HG03558 (cell line): ENCODE data around the gene SMIM10.
"Not testable (repeated sequence)": the region's sequence is repeated elsewhere in the genome, so short reads cannot be mapped to it uniquely, and the experiment has no call there.

ENCODE experiments used
- ATAC-seq: cut with Tn5 transposase; IDR thresholded peaks from one replicate; pipeline ENCODE4 v1.9.1; 2021; ENCODE audit warnings: moderate number of reproducible peaks; ENCODE audit not compliant: unreplicated experiment; ENCODE audit errors: extremely low read depth

Gene SMIM10

GRCh38 chrX:134990801-134991481 lies at the start of gene SMIM10:
Gene SMIM10 (plus strand): TSS chrX:134990991. CDS start chrX:134991096, 105 bp downstream.
- ATAC-seq: no peak

DNA sequence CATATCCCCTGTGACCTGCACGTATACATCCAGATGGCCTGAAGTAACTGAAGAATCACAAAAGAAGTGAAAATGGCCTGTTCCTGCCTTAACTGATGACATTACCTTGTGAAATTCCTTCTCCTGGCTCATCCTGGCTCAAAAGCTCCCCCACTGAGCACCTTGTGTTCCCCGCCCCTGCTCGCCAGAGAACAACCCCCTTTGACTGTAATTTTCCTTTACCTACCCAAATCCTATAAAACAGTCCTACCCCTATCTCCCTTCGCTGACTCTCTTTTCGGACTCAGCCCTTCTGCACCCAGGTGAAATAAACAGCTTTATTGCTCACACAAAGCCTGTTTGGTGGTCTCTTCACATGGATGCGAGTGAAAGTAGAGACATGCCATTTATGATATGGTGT lies 44.4 kb upstream of the SMIM10 start:
- not testable (repeated sequence) for ATAC-seq

DNA sequence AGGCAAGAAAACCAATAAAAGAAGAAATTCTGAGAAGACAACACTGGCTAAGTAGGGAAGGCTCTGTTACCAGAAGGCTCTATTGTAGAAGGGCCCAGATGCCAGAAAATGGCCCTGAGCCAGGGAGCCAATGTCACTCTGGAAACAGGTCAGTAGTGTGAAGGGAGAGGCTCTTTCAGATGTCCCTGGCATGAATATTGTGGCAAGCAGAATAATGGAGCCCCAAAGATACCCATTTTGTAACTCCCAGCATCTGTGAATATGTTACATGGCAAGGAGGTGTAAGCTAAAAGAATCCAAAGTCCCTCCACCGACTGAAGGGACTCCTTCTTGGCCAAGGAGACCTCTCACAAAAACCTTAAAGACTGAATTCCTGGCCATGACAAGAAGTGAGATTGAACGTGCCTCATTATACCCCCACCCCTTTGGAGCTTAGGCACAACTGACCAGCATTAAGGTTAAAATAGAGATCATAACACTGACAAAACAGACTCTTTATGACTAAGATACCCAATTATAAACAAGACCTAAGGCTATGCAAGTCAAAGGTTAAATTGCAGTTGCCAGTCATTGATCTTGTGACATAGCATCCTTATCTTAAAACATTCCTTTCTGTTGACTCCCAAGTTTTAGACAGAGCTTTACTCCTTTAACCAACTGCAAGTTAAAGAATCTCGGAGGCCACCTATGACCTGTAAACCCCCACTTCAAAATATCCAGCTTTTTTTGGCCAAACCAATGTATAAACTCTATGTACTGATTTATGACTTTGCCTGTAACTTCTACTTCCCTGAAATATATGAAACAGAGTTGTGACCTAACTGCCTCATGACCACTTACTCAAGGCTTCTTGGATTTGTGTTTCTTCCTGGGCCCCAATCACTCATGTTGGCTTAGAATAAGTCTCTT lies 42.2 kb upstream of the SMIM10 start:
- no peak for ATAC-seq

DNA sequence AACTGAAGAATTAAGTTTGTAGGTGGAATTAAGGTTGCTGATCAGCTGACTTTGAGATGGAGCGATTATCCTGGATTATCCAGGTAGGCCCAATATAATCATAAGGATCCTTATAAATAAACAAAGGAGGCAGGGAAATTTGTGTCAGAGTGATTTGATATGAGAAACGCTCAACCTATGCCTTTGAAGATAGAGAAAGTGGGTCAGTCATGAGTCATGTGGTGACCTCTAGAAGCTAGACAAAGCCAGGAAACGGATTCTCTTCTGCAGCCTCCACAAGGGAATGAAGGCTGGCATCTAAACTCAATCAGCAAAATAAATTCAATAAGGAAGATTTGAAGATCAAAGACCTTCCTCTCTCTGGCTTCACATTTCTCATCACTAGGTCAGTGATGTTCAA lies 41.5 kb upstream of the SMIM10 start:
- no peak for ATAC-seq

DNA sequence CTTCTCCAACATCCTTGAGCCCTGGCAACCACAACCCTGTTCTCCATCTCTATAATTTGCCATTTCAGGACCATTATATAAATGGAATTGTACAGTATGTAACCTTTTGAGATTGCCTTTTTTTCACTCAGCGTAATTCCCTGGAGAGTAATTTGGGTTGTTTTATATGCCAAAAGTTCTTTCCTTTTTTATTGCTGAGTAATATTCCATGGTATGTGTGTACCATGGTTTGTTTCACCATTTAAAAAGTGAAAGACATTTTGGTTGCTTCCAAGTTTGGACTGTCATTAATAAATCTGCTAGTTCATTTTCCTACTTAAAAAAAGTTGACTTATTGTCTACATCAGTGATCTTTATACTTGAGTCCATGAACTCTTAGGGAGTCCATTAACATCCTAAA lies 33.0 kb upstream of the SMIM10 start:
- ATAC-seq: no peak

- ATAC-seq: not testable (repeated sequence)
Observed at GRCh38 chrX:134960366-134960765, 30.4 kb upstream of the SMIM10 start.

DNA sequence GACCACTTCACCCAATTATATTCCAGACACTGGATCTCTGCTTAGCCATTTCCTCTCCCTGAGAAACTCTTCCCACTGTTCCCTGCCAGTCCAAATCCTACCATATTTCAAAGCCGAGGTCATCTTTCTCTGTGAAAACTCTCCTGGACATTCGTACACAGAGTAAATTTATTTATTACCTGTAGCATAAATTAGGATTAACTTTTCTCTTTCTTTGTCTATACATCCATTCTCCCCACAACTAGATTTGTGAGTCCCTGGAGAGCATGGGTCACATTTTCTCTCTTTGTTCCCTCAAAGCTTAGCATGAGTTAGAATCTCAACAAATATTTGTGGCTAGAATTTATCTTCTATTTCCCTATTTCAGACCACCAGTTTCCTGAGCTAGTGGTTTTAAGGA lies 27.8 kb upstream of the SMIM10 start:
- ATAC-seq: no peak

- ATAC-seq: no peak
Observed at GRCh38 chrX:134969726-134970125, 21.1 kb upstream of the SMIM10 start.

DNA sequence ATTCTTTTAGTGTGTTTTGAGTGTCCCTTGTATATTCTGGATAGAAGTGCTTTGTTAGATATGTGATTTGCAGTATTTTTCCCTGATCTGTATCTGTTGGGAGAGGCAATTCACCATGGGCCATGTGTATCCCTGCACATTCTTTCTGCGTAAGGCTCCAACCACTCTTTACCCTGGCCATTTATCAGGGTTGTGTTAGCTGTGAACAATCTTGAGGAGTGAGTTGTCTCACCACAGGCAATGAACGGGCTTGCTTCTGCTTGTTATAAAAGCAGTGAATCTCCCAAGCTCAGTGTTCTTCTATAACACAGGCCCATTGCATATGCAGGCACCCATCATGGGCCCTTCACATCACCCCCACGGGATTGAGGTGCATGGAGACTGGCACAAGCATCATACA lies 18.9 kb upstream of the SMIM10 start:
- ATAC-seq: no peak

DNA sequence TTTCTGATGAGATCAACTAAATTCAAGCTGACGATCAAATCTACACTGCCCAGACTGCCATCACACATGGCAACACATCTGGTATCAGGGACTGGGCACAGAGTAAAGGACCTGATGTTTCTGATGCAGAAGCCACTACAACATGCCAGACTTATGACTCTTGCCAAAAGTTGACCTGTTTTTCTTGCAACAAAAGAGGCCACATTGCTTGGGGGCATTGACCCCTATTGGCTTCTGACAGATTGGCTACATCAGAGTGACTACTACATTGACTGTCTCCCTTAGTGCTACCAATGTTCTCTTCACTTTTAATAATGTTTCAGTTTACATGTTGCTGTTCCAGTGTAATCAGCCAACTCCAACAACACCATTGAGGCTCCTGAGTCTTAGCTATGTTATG lies 15.3 kb upstream of the SMIM10 start:
- ATAC-seq: no peak

- ATAC-seq: no peak
Observed at GRCh38 chrX:134981910-134982309, 8.9 kb upstream of the SMIM10 start.

- no peak for ATAC-seq
Observed at GRCh38 chrX:134982748-134983147, 8.0 kb upstream of the SMIM10 start.

- ATAC-seq: no peak
Observed at GRCh38 chrX:134985479-134985878, 5.3 kb upstream of the SMIM10 start.

GRCh38 chrX:134990475-134990800 lies 353 bp upstream of the SMIM10 start:
- ATAC-seq: no peak

DNA sequence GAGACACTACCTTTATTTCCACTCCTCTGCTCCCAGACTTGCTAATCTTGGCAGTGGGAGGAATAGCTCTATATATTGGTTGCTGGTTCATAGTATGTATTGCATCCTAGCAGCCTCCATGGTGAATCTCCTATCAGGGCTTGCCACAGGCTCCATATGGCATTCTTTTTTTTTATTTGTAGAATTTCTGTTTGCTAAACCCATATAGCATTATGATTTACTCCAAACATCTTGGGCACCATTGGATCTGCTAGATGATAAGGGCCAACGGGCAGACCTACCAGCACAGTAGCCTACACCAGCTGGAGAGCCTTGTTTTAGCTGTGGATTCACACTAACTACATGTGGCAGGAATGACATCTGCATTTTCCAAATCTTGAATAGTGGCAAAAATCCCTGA lies 6.9 kb downstream of the SMIM10 start:
- ATAC-seq: no peak

DNA sequence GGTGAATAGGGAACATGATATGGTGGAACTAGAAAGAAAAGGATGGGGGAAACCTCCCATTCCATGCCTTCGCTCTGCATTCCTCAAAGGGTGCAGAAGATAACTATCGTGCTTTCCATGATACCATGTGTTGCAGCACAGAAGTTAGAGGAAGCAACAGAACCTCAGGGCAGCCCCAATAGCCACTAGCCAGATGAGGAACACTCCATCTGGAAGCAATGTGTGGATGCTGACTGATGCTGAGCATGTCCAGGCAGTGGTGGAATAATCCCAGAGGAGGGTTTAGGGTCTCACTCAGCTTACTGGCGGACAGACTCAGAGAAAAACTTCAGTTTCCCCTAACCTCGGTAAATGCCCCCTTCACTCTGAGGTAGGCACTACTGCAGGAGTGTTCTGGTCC lies 7.5 kb downstream of the SMIM10 start:
- ATAC-seq: no peak

DNA sequence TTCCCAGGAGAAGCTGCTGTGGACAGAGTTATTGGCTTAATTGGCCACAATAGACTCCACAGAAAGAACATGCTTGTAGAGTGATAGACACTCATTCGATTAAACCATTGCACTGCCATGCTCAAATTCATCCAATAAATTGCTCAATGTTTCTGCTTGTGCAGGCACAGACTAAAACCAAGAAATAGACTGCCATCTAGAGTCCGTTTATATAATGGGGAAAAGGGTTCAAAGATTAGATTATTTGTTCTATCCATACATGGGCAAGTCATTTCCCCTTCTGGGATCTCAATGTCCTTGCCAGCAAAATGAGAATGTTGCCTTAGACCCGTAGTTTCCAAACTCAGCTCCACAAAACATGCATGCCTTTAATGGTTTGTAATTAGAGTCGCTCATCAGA lies 8.7 kb downstream of the SMIM10 start:
- ATAC-seq: no peak

DNA sequence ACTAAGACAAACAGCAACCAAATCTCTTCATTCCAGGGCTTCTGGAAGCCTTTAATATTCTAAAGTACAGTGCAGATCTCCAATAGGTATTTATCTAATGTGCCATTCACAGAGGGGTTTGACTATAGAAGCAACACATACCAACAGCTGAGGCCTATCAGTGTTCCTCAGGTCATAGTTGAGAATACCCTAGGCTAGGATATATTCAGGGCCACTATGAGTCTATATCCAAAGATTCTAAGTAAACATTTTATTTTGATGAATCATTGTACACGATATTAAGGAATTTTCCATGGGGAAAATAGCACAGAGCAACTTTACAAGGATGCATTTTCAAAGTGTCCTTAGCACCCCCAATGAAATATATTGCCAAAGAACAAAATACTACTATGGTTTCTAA lies 9.7 kb downstream of the SMIM10 start:
- no peak for ATAC-seq

DNA sequence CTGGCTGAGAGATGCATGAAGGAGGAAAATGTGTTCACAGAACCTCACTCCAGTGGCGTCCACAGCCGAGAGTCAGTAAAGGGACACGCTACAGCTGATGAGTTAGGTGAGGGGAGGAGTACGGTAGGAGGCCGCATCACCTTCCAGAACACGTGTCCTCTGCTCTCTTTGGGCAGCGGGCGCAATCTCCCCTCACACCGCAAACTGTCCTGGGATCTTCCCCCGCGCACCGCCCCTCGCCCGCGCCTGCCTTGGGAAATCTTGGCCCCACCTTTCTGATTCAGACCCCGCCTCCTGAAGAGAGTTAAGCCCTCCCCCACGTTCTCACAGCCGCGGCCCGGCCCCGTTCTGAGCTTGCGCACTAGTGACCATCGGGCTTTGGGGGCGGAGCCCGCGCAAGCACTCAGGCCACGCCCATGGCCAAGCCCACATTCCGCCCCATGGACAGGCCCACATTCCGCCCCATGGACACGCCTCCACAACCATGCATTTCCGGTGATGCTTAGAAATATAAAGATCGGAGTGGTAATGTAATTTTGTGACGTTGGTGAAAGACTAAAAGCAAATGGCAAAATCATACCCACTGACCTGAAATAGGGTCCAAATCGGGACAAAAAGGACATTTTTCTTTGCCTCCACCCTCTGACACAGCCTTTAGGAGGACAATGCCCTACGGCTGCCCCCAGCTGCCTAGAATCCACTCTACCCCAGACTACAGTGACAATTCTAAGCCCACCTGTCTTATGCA lies 13.3 kb downstream of the SMIM10 start:
- ATAC-seq: peak; percentile 71

DNA sequence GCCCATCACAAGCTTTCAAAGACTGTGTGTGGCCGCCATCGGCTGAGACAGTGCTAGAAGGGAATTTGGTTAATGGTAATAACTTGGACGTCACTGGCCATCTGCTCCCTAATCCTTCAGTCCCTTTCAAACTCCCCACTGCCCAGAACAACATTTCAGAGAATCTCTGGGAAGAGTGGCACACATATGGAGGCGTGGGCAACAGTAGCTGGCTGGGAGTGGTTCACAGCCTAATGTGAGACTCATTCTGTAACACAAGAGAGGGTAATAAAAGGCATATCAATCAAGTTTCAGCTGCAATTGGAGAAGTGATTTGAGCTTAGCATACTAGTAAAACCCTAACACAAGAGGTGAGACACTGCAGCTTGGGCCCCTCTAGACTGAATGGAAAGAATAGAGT lies 15.4 kb downstream of the SMIM10 start:
- no peak for ATAC-seq

DNA sequence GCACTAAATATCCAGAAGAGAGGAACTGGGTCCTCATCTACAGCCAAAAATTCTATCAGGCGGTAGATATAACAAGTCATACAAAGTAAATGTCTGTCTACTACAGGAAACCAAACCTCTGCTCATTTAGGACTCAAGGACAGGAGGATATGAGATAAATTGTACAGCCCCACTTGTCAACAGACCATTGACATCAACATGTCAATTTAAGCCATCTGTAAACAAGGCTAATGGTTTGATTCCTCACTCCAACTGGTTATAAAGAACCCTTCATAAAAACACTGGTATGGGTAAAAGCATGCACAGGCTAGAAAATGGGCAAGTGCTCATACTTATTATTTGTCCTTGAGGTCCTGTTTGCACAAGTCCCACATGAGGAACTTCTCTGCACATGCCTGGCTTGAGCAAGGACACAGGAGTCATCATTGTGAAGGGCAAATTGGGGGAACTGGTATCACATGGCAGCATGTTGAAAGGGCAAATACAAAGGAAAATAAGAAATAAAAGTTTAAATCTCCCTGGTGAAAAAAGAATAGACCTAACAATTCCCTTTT lies 18.3 kb downstream of the SMIM10 start:
- ATAC-seq: no peak
